GM18519 (cell line): ENCODE measurements around the gene ZFHX3.

ENCODE experiments used
- ATAC-seq: cut with Tn5 transposase; IDR thresholded peaks from one replicate; pipeline ENCODE4 v1.9.1; 2021; ENCODE audit warnings: mild to moderate bottlenecking, moderate library complexity; ENCODE audit not compliant: unreplicated experiment, low FRiP score

ZFHX3 gene

GRCh38 chr16:72985148-72985941 lies 62.6 kb downstream of the ZFHX3 start:
- ATAC-seq, result no peak

- no peak for ATAC-seq
Measured at GRCh38 chr16:72983728-72984350, 64.1 kb downstream of the ZFHX3 start.

DNA sequence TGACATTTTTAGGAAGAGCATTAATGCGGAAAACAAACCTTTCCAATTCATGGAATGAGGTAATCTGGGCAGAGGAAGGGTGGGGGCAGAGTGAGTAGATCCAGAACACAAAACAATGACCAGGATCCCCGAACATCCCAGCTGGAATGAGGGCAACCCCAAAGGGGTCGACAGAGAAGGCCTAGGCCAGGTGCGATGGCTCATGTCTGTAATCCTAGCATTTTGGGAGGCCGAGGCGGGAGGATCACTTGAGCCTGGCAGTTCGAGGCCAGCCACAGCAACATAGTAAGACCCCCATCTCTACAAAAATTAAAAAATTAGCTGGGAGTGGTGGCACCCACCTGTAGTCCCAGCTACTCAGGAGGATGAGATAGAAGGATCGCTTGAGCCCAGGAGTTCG lies 64.7 kb downstream of the ZFHX3 start:
- no peak for ATAC-seq

- no peak for ATAC-seq
Measured at GRCh38 chr16:72979974-72980373, 68.0 kb downstream of the ZFHX3 start.

- ATAC-seq, result no peak
Measured at GRCh38 chr16:72978212-72978611, 69.7 kb downstream of the ZFHX3 start.

- ATAC-seq, result no peak
Measured at GRCh38 chr16:72977127-72977526, 70.8 kb downstream of the ZFHX3 start.

DNA sequence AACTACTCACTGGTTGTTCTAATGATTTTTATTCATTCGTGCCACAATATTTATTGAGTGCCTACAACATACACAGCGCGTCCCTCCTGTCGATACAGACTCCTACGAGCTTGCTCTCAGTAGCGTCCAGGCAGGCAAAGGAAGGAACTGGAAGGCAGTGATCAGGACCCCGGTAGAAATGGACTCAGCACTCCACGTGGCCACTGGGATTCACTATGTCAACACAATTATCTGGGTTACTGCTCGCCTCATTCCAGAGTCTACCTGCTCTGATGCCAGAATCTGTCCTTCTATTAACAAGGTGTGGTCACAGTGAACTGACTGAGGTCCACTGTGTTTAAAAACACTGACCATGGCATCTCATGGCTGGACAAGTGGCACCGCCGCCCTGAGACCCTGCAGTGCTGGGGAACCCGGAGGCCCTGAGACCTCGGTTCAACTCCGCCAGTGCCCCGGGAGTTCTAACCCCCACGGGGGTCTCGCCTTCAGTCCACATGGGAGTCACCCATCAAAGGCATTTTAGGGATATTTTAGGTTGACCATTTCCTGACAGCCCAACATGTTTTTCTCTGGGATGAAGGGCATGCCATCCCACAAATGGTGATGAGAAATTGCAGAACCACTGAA lies 71.4 kb downstream of the ZFHX3 start:
- no peak for ATAC-seq

GRCh38 chr16:72975809-72976437 lies 72.0 kb downstream of the ZFHX3 start:
- ATAC-seq, result no peak

- ATAC-seq, result no peak
Measured at GRCh38 chr16:72974142-72974769, 73.7 kb downstream of the ZFHX3 start.

GRCh38 chr16:72972878-72973571 lies 74.9 kb downstream of the ZFHX3 start:
- ATAC-seq, result no peak

DNA sequence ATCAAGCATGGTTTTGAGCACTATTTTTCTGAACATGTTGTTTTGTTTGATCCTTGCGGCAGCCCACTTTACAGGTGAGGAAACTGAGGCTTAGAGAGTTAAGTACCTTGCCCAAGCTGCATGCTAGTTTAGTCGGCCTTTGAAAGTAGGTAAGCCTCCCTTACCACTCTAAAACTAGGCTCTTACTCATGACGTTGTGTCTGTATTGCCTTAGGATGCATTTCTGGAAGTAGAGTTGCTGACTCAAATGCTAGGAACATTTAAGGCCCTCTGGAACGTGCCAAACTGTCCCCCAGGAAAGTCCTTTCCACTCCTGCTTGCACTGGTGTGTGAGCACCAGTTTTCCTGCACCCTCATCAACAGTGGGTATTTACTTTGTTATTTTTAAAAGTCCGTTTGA lies 76.6 kb downstream of the ZFHX3 start:
- no peak for ATAC-seq

DNA sequence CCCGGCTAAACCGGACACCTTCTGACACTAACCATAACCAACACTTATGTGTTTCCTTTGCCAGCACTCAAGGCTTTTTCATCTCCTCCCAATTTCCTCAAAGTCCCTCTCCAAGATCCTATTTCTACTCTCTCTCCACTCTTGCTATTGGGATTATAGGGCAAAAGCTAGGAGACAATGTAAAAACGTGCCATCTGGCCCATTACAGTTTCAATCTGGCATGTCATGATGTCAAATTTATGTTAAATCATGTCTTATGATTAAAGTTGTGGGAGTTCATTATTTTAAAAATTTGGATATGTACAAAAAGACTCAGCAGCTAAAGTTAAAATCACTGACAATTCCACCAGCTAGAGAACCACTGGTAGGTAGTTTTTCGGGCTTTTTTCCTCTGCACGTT lies 77.3 kb downstream of the ZFHX3 start:
- ATAC-seq, result no peak

GRCh38 chr16:72969812-72970211 lies 78.1 kb downstream of the ZFHX3 start:
- no peak for ATAC-seq

- ATAC-seq, result no peak
Measured at GRCh38 chr16:72969146-72969545, 78.8 kb downstream of the ZFHX3 start.

GRCh38 chr16:72967941-72968340 lies 80.0 kb downstream of the ZFHX3 start:
- no peak for ATAC-seq

DNA sequence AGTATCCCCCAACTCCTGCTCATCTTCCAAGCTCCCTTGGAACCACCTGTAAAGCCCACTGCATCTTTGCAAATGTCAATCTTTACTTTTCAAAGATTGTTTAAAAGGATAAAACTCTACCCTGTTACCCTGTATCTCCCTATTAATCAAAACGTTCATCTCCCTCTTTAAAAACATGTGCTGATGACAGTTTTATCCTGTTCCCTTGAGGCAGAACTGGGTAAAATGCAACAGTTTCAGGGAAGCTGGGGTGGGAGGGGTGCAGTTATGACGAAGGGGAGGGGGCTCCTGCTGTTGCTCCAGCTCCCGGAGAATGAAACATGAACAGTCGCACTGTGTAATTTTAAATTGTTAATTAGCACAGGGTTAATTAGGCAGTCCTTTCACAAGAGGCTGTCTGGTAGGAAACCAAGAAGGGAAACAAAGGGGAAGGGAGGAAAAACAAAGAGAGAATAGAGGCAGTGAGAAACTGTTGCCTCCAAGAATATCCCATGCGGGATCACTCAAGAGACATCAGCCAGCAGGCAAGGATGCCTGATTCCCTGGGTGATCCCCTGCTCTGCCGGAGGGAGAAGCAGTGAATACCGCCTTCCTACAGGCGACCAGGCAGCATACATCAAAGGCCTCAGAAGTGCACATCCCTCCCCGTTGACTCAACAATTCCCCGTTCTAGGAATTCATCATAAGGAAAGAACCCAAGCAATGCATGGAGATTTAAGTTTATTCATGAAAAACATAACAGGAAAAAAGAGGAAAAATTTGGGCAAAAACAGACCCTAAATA lies 84.2 kb downstream of the ZFHX3 start:
- no peak for ATAC-seq

GRCh38 chr16:72962347-72962746 lies 85.6 kb downstream of the ZFHX3 start:
- ATAC-seq, result no peak

GRCh38 chr16:72961863-72962262 lies 86.1 kb downstream of the ZFHX3 start:
- no peak for ATAC-seq

- no peak for ATAC-seq
Measured at GRCh38 chr16:72961115-72961832, 86.7 kb downstream of the ZFHX3 start.
